HG03565 (cell line): ENCODE results near the gene FTCDNL1.

Source experiments
- ATAC-seq: cut with Tn5 transposase; IDR thresholded peaks from one replicate; pipeline ENCODE4 v1.9.1; 2021; ENCODE audit warnings: mild to moderate bottlenecking, moderate library complexity; ENCODE audit not compliant: unreplicated experiment

The FTCDNL1 gene

GRCh38 chr2:199850718-199851500 lies at the start of gene FTCDNL1:
FTCDNL1 (minus strand) TSS chr2:199851192; CDS start chr2:199848962, 2,230 bp downstream.
- peak; percentile 93 for ATAC-seq

GRCh38 chr2:199896617-199897016 lies 45.6 kb upstream of the FTCDNL1 start:
- ATAC-seq = no peak

- ATAC-seq = no peak
These were observed 44.4 kb upstream of the FTCDNL1 start for GRCh38 chr2:199895406-199895805.

- ATAC-seq = no peak
These were observed 32.7 kb upstream of the FTCDNL1 start for GRCh38 chr2:199883474-199884212.

- no peak for ATAC-seq
These were observed 31.7 kb upstream of the FTCDNL1 start for GRCh38 chr2:199882667-199883066.

GRCh38 chr2:199875400-199875799 lies 24.4 kb upstream of the FTCDNL1 start:
- ATAC-seq = no peak

- no peak for ATAC-seq
These were observed 23.2 kb upstream of the FTCDNL1 start for GRCh38 chr2:199874209-199874608.

- ATAC-seq = no peak
These were observed 19.6 kb upstream of the FTCDNL1 start for GRCh38 chr2:199870581-199870980.

GRCh38 chr2:199869653-199870052 lies 18.7 kb upstream of the FTCDNL1 start:
- ATAC-seq = no peak

- ATAC-seq = no peak
These were observed 18.2 kb upstream of the FTCDNL1 start for GRCh38 chr2:199869227-199869541.

- no peak for ATAC-seq
These were observed 17.6 kb upstream of the FTCDNL1 start for GRCh38 chr2:199868431-199869226.

GRCh38 chr2:199865905-199866304 lies 14.9 kb upstream of the FTCDNL1 start:
- ATAC-seq = no peak

GRCh38 chr2:199862788-199863187 lies 11.8 kb upstream of the FTCDNL1 start:
- ATAC-seq = no peak

GRCh38 chr2:199861132-199861774 lies 10.3 kb upstream of the FTCDNL1 start:
- no peak for ATAC-seq

GRCh38 chr2:199855812-199856211 lies 4.8 kb upstream of the FTCDNL1 start:
- no peak for ATAC-seq

- ATAC-seq = no peak
These were observed 891 bp upstream of the FTCDNL1 start for GRCh38 chr2:199851883-199852282.

- no peak for ATAC-seq
These were observed 464 bp upstream of the FTCDNL1 start for GRCh38 chr2:199851501-199851810.

- no peak for ATAC-seq
These were observed 724 bp downstream of the FTCDNL1 start for GRCh38 chr2:199850218-199850717.

GRCh38 chr2:199848389-199849130 lies 2.4 kb downstream of the FTCDNL1 start:
- no peak for ATAC-seq

- ATAC-seq = no peak
These were observed 3.7 kb downstream of the FTCDNL1 start for GRCh38 chr2:199847181-199847864.
